ENCODE data around the gene CDH13. TPM values are rescaled to one million over a fixed set of nuclear protein-coding genes. Genes with fewer than 3 reads are reported as not detected.

Gene CDH13
- total and polyA plus RNA-seq, 2 of the 8 experiments (the other 6 are each of a cell fraction or from before 2014, with no cell fraction given) = 2.3 to 2.4 TPM

GRCh38 chr16:83117810-83118209 is 491.0 kb downstream of the CDH13 start:
- Histone ChIP-seq H4K5ac (ENCODE audit: insufficient read length, low read depth, low read length) (no peak overlapping the region), H3K9ac (replicated peaks in 1 of 4; ENCODE audit: extremely low read depth in 1 of 4, low read depth in 3 of 4, low read length in 3 of 4) (no peak overlapping the region), H3K36me3 (ENCODE audit: control insufficient read depth in 2 of 4, insufficient read depth in 4 of 4, low read length in 3 of 4) (no peaks in the 10 kb centered on the region), H4K8ac (ENCODE audit: extremely low read depth, insufficient read depth, low read length) (no peak overlapping the region; the same call in 1 of the 2 replicates), H2BK5ac (ENCODE audit: low read depth, low read length) (no peak overlapping the region), H3K4me1 (replicated peaks in 1 of 4; ENCODE audit: control insufficient read depth in 3 of 4, insufficient read depth in 4 of 4, low read length in 3 of 4) (peaks cover 0 to 8% (median 4%) of the 10 kb centered on the region in 4 experiments; a peak in 4 of 7 replicates), H3K4me2 (ENCODE audit: insufficient read depth in 1 of 2, low read depth in 2 of 2, low read length in 2 of 2) (no peak overlapping the region), H3K23ac (ENCODE audit: insufficient read length) (no peak overlapping the region), H4K91ac (replicated peaks; ENCODE audit: insufficient read length, low read length) (no peak overlapping the region), H3K56ac (replicated peaks; ENCODE audit: insufficient read length, low read depth, low read length) (no peak overlapping the region), H3K4me3 (ENCODE audit: extremely low read depth in 1 of 4, insufficient read depth in 2 of 4, low read depth in 3 of 4, low read length in 4 of 4) (no peak overlapping the region), H3K23me2 (ENCODE audit: low read depth, low read length) (peaks cover 2% of the 10 kb centered on the region; the same call in 1 of the 2 replicates), H2BK12ac (ENCODE audit: low read depth, low read length) (no peak overlapping the region), H3K18ac (ENCODE audit: extremely low read depth, low read length) (no peak overlapping the region), H3K79me2 (ENCODE audit: control insufficient read depth in 1 of 2, insufficient read depth in 2 of 2, low read length in 2 of 2) (no peaks in the 10 kb centered on the region), H4K20me1 (replicated peaks in 1 of 2; ENCODE audit: control insufficient read depth in 1 of 2, insufficient read depth in 2 of 2, low read length in 2 of 2) (no peaks in the 10 kb centered on the region), H3K27me3 (replicated peaks in 1 of 4; ENCODE audit: control insufficient read depth in 3 of 4, extremely low read depth in 1 of 4, insufficient read depth in 3 of 4, low read length in 3 of 4) (peaks cover 0 to 5% (median 0%) of the 10 kb centered on the region in 4 experiments; a peak in 2 of 7 replicates), H2BK120ac (replicated peaks; ENCODE audit: low read depth, low read length) (no peak overlapping the region), H3K27ac (ENCODE audit: low read depth, low read length) (no peak overlapping the region), H2BK15ac (ENCODE audit: low read length) (no peak overlapping the region), H2AFZ (ENCODE audit: low read length) (no peak overlapping the region), H2AK5ac (ENCODE audit: low read depth, low read length) (no peak overlapping the region), H3K4ac (replicated peaks; ENCODE audit: insufficient read length, low read depth, low read length) (no peak overlapping the region), H3K79me1 (ENCODE audit: low read depth, low read length) (no peaks in the 10 kb centered on the region), H3K9me3 (ENCODE audit: insufficient read depth in 2 of 2, low read depth in 1 of 2, low read length in 1 of 2) (no peaks in the 10 kb centered on the region), H2BK20ac (ENCODE audit: low read length) (no peak overlapping the region), H3K14ac (ENCODE audit: insufficient read length) (no peak overlapping the region)
- TF ChIP-seq EP300 (IDR thresholded peaks at IDR 0.05; ENCODE audit: borderline replicate concordance in 1 of 2, low read depth in 2 of 2, low read length in 2 of 2) (no peak), SIX5 (IDR thresholded peaks at IDR 0.05; ENCODE audit: low read depth, low read length) (no peak), GABPA (IDR thresholded peaks at IDR 0.05; ENCODE audit: borderline replicate concordance, insufficient read depth, low read length) (no peak), SP1 (IDR thresholded peaks at IDR 0.05; ENCODE audit: low read depth, low read length) (no peak), EGR1 (IDR thresholded peaks at IDR 0.05; ENCODE audit: borderline replicate concordance, low read depth, low read length) (no peak)
- no peak for DNase-seq (ENCODE audit: low read depth in 1 of 2, low spot score in 2 of 2)
- CTCF ChIA-PET (ENCODE audit: partially characterized antibody) = interaction anchor here (1.1 to 1.7 kb wide), 4 partner anchors 11 to 288 kb away, joined by 3 to 6 read pairs (median 3); no protein-coding TSS in a partner anchor
- POLR2A ChIA-PET (ENCODE audit: partially characterized antibody) = no interaction called here
- WGBS, 2 experiments (ENCODE audit: extremely low coverage in 1 of 2, insufficient coverage in 1 of 2, insufficient read length in 1 of 2, insufficient replicate concordance in 2 of 2, low coverage in 1 of 2, low lambda C conversion rate in 2 of 2, missing lambda C conversion rate in 1 of 2) = 93% methylated on average over 7 of the region's 8 CpGs; no CpG with 5 or more reads in 1 of the 2 experiments
- no peak for FAIRE-seq
